HG03280 (cell line): ENCODE data around the gene PSMD9.

ENCODE experiments used
- ATAC-seq: cut with Tn5 transposase; IDR thresholded peaks from one replicate; pipeline ENCODE4 v1.9.1; 2021; ENCODE audit warnings: mild to moderate bottlenecking, moderate library complexity; ENCODE audit not compliant: unreplicated experiment

PSMD9 gene

GRCh38 chr12:121949648-121950397, 61.2 kb downstream of the PSMD9 start:
- ATAC-seq, result no peak

- ATAC-seq, result no peak
These were observed 64.6 kb downstream of the PSMD9 start for GRCh38 chr12:121953117-121953692.

- ATAC-seq, result no peak
These were observed 65.1 kb downstream of the PSMD9 start for GRCh38 chr12:121953695-121954094.

- no peak for ATAC-seq
These were observed 67.0 kb downstream of the PSMD9 start for GRCh38 chr12:121955258-121956237.

DNA sequence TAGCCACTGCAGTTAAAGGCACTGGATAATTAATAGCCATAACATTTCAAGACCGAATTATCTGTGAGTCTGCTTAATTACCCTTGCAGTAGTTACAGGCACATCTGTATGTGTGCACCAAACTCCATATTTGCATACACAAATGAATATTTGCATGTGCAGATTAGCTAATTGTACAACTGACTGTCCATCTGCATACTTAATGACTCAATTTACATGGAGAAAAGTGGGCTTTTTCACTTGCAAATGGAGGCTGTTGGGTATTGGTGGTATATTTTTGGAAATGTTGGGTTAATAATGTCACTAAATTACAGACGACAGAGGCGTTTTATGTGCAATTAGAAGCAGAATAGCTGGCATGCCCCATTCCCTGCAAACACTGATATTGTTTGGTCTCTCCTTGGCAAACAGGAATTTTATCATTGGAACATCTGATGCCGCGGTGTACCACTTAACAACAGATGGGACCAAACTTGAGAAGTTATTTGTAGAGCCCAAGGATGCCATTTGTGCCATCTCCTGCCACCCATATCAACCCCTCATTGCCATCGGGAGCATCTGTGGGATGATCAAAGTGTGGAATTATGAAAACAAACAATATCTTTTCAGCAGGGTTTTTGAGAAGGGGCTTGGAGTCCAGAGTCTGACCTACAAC, 69.4 kb downstream of the PSMD9 start:
- ATAC-seq, result no peak

GRCh38 chr12:121958541-121959240, 70.1 kb downstream of the PSMD9 start:
- ATAC-seq, result no peak

- no peak for ATAC-seq
These were observed 72.0 kb downstream of the PSMD9 start for GRCh38 chr12:121960541-121960940.

DNA sequence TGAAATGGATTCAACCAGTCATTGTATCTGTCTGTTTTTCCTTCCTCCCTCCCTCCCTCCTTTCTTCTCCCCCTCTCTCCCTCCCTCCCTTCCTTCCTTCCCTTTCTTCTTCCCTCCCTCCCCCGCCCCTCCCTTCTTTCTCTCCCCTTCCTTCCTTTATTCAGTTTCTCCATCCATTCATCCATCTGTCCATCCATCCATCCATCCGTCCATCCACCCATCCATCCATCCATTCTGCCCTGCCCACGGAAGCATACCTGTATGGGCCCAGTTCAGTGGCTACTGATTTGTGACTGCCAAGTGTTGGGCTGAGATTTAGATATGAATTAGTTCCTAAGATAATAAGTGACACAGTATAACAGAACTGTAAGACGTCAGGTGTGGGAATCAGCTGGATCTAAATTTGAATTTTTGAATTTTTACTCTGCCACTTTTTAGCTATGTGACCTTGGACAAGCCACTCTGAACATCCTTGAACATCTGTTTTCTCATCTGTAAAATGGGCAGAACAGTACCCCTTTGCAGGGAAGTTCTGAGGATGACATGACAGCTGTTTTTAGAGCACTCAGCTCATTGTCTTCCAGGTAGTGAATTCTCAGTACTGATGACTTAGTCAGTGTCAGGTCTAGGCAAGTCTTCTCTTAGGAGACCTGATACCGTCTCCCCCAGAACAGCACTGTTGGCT, 72.7 kb downstream of the PSMD9 start:
- ATAC-seq, result no peak

DNA sequence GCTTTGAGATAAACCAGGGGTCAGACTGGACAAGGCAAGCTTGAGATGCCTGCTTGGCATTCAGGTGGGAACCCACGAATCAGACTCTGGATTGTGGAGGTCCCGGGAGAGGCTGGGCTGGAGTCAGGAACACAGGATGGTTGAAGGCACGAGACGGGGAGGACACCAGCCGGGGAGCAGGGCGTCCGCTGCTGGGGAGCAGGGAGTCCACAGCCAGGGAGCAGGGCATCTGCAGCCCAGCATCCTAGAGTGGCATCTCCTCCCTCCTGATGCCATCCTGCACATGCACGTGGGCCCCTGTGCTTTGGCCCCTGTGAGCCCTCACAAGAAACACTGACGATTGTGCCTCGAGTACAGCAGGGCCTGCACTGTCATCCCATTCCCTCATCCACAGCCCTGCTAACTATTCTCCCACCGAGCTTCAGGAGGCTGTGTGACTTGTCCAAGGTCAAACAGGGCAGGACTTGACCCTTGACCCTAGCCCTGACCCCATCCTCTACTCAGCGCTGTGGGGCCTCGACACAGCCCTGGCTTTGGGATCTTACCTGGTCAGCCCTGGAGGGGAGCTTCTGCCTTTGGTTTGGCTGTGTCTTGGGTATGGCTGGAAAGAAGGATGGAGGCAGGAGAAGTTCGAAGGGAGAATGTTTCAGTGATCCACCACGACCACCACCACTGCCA, 74.9 kb downstream of the PSMD9 start:
- no peak for ATAC-seq

DNA sequence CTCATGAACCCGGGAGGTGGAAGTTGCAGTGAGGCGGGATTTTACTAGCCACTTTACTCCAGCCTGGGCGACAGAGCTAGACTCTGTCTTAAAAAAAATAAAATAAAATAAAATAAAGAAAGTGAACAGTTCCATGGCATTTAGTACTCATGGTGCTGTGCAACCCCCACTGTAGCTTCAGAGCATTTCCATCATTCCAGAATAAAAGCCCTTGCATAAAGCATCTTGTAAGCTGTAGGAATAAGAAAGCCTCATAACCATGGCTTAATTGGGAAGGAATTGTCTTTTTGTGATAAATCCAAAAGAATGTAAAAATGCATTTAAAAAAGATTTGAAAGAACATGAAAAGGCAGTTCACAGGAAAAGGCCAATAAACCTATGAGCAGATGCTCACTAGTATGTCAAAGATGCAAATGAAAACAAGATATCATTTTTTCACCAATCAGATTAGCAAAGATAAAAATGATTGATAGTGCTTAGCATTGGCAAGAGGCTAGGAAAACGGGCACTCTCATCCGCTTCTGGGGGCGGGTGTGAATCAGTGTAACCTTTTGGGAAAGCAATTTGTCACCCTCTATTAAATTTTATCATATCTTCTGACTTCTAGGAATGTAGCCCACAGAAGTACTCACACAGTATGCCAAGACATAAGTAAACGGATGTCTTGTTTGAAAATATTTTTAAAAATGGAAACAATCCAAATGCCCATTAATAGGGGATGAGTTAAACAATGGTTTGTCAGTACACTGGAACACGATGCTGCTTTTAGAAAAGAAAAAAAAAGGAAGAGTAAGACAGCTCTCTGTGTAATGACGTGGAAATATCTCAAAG, 76.4 kb downstream of the PSMD9 start:
- ATAC-seq, result no peak

GRCh38 chr12:121966959-121967358, 78.4 kb downstream of the PSMD9 start:
- ATAC-seq, result no peak
